Esophagus muscularis mucosa (tissue), 4 donors: ENCODE results near the gene LTBP1. TPM values are rescaled to one million over a fixed set of nuclear protein-coding genes. Genes with fewer than 3 reads are reported as not detected.
A peak's percentile ranks its signal among the peaks of the same experiment; 100 is the strongest.

Experiments
- DNase-seq: peaks from one replicate; pipeline ENCODE4 v3.0.0-alpha.2; 2017; ENCODE audit errors: extremely low spot score
- H3K27ac ChIP-seq, 4 donors: fragments of 200-600 bp; sonication (generic); replicated peaks in 1 of 4; 1 replicate in 3 of 4; 2 replicates in 1 of 4; pipeline ENCODE4 v1.5.1; 2016 to 2019; ENCODE audit warnings: mild to moderate bottlenecking in 1 of 4
- H3K27me3 ChIP-seq, 4 donors: fragments of 200-600 bp; sonication (generic); one replicate each; pipeline versions ENCODE4 v1.5.1 to v1.6.0; 2016 to 2019
- H3K36me3 ChIP-seq, 4 donors: fragments of 200-600 bp; sonication (generic); one replicate each; pipeline ENCODE4 v1.5.1; 2016 to 2019
- H3K4me1 ChIP-seq, 4 donors: fragments of 200-600 bp; sonication (generic); one replicate each; pipeline ENCODE4 v1.5.1; 2016 to 2019
- H3K4me3 ChIP-seq, 4 donors: fragments of 200-600 bp; sonication (generic); 1 replicate in 2 of 4; 2 replicates in 2 of 4; pipeline ENCODE4 v1.5.1; 2016 to 2019; ENCODE audit warnings: mild to moderate bottlenecking in 4 of 4, moderate library complexity in 1 of 4
- H3K9me3 ChIP-seq, 4 donors: fragments of 200-600 bp; sonication (generic); 1 replicate in 3 of 4; 2 replicates in 1 of 4; pipeline ENCODE4 v1.5.1; 2016 to 2019
- EP300 ChIP-seq: sonication (generic); formaldehyde crosslinking; IDR thresholded peaks from one replicate; pipeline ENCODE4 v1.6.1; 2017; ENCODE audit warnings: antibody characterized with exemption
- POLR2A ChIP-seq: fragments of 450-650 bp; IDR thresholded peaks from one replicate; pipeline ENCODE4 v1.6.1; 2017; ENCODE audit warnings: antibody characterized with exemption, moderate library complexity, mild to moderate bottlenecking, low read depth
- POLR2AphosphoS5 ChIP-seq, 2 donors: sonication (generic); formaldehyde crosslinking; IDR thresholded peaks; one replicate each; pipeline ENCODE4 v1.6.1; 2017; ENCODE audit warnings: antibody characterized with exemption in 2 of 2
- WGBS: methylation state at CpG from one replicate; pipeline ENCODE4 v1.1.5; 2018; 5-methylcytosine and 5-hydroxymethylcytosine counted together
- intact Hi-C: fragments of 100-400 bp; cut with DNase I; formaldehyde crosslinking; loops from one replicate; pipeline ENCODE4 v1.15.1; 2023
- total RNA-seq, 4 donors: library from RNA; depleted of rRNA; stranded (reverse); fragments of >200 nt; gene quantifications; one replicate each; pipeline versions ENCODE4 v1.1.0 to v1.2.1, GENCODE V29; 2016
- TF ChIP-seq, protein P1 (sequence below), 3 experiments: fragments of 200-600 bp in 2 of 3; fragments of 450-650 bp in 1 of 3; sonication (generic) in 2 of 3; IDR thresholded peaks; one replicate each; pipeline ENCODE4 v1.5.1; 2017 to 2019; ENCODE audit warnings: antibody characterized with exemption in 3 of 3, mild to moderate bottlenecking in 2 of 3, moderate library complexity in 1 of 3

The LTBP1 gene
- total RNA-seq, 4 donors from 2014 or later: 254 to 465 (median 368) TPM

DNA sequence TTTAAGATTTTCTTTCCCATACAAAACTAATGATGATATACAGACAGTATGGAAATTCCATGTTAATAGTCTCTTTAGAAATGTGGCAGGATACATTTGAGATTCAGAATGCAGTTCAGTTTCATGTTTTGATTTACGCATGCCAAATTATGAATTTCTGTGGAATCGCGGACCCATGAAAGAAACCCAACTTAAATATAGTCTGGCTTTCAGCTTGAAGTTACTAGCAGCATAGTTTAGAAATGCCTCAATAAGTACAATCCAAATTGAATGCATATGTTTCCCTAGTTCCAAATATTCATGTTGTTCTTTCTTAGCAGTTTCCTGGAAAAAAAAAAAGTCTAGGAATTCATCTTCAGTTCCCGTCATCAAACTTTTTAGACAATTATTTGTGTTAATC lies 365.6 kb downstream of the LTBP1 start:
- intact Hi-C loops: no loop called here
- peaks cover 0 to 52% (median 47%) of the 10 kb centered on the region in 4 donors for H3K4me1 ChIP-seq
- no peaks in the 10 kb centered on the region for H3K27me3 ChIP-seq
- no peak for DNase-seq
- peak overlapping the region; percentile 21 to 61 (median 61) for H3K27ac ChIP-seq
- WGBS: 72% methylated on average over 4 of the region's 4 CpGs
- peaks cover 8 to 33% (median 19%) of the 10 kb centered on the region in 4 donors for H3K36me3 ChIP-seq
- H3K9me3 ChIP-seq: no peaks in the 10 kb centered on the region
- TF ChIP-seq POLR2A: no peak
- TF ChIP-seq POLR2AphosphoS5 (IDR thresholded peaks at IDR 0.05): no peak
- no peak for TF ChIP-seq EP300
- TF ChIP-seq, protein P1, sequence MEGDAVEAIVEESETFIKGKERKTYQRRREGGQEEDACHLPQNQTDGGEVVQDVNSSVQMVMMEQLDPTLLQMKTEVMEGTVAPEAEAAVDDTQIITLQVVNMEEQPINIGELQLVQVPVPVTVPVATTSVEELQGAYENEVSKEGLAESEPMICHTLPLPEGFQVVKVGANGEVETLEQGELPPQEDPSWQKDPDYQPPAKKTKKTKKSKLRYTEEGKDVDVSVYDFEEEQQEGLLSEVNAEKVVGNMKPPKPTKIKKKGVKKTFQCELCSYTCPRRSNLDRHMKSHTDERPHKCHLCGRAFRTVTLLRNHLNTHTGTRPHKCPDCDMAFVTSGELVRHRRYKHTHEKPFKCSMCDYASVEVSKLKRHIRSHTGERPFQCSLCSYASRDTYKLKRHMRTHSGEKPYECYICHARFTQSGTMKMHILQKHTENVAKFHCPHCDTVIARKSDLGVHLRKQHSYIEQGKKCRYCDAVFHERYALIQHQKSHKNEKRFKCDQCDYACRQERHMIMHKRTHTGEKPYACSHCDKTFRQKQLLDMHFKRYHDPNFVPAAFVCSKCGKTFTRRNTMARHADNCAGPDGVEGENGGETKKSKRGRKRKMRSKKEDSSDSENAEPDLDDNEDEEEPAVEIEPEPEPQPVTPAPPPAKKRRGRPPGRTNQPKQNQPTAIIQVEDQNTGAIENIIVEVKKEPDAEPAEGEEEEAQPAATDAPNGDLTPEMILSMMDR (IDR thresholded peaks at IDR 0.05): no peak
- no peak overlapping the region for H3K4me3 ChIP-seq

DNA sequence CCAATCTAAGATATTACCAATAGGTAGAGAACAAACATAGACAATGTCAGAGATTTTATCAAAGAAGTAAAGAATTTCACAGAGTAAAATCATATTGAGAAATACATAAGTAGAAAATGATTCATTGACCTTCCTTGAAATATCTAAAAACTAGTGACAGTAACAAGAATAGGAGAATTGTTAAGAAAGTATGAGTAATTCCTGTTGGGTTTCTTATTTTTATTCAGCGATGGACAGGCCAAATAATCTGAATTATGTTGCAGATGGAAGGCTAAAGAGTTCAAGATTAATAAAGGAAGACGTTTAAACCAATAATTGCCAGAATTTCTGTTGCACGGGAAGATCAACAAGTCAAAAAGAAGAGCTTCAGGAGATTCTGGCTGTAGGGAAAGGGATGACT lies 366.3 kb downstream of the LTBP1 start:
- peaks cover 8 to 37% (median 19%) of the 10 kb centered on the region in 4 donors for H3K36me3 ChIP-seq
- 88% methylated on average over 3 of the region's 3 CpGs for WGBS
- DNase-seq: no peak
- no peak overlapping the region for H3K4me3 ChIP-seq
- H3K9me3 ChIP-seq: no peaks in the 10 kb centered on the region
- H3K4me1 ChIP-seq: peaks cover 0 to 59% (median 54%) of the 10 kb centered on the region in 4 donors
- no peaks in the 10 kb centered on the region for H3K27me3 ChIP-seq
- TF ChIP-seq, protein P1 (IDR thresholded peaks at IDR 0.05): no peak
- TF ChIP-seq POLR2AphosphoS5 (IDR thresholded peaks at IDR 0.05) (no peak), POLR2A (no peak), EP300 (no peak)
- intact Hi-C loops: no loop called here
- peak overlapping the region; percentile 21 to 61 (median 48) for H3K27ac ChIP-seq

DNA sequence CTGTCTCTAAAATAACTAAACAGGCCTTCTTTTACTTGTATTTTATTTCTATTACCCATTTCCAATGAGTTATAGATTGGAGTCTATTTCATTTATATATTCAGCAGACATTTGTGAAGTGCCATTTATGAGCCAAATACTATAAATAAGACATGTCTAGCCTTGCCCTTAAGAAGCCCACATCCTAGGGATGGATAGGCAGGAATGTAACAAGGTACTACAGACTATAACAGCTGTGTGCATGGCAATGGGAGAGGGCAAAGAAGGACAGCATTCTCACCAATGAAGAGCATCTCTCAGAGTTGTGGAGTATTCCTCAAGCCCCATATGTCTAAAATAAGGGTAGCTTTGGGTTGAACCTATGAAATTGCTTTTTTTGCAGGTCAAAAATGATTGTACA lies 367.8 kb downstream of the LTBP1 start:
- no peak overlapping the region for H3K4me3 ChIP-seq
- intact Hi-C loops: no loop called here
- DNase-seq: no peak
- peaks cover 0 to 63% (median 56%) of the 10 kb centered on the region in 4 donors for H3K4me1 ChIP-seq
- H3K27me3 ChIP-seq: no peaks in the 10 kb centered on the region
- TF ChIP-seq EP300 (no peak), POLR2AphosphoS5 (IDR thresholded peaks at IDR 0.05) (no peak), POLR2A (no peak)
- no peaks in the 10 kb centered on the region for H3K9me3 ChIP-seq
- peaks cover 8 to 39% (median 18%) of the 10 kb centered on the region in 4 donors for H3K36me3 ChIP-seq
- peak overlapping the region; percentile 7 to 61 (median 42) for H3K27ac ChIP-seq

DNA sequence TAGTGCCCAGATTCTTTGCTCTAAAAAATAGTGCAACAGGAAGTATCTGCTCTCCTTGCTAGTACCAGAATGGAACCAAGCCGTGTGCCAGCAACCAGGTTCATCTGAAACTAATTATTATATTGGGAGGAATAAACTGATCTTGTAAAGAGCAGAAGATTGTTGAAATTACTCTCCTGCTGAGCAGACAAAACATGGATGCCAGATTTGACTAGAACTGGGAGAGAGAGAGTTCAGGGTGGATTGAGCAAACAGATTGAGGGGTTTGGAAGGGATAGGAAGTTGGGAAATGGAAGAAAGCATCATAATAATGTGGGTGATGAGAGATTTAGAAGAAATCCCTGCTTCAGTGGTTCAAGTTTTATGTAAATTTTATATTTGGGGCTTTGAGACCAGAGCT lies 369.6 kb downstream of the LTBP1 start:
- DNase-seq: no peak
- no peak overlapping the region for H3K4me3 ChIP-seq
- peaks cover 0 to 29% (median 13%) of the 10 kb centered on the region in 4 donors for H3K36me3 ChIP-seq
- intact Hi-C loops: no loop called here
- WGBS: 78% methylated on average over 1 of the region's 1 CpG
- peaks cover 5 to 75% (median 67%) of the 10 kb centered on the region in 4 donors for H3K4me1 ChIP-seq
- H3K9me3 ChIP-seq: no peaks in the 10 kb centered on the region
- TF ChIP-seq POLR2AphosphoS5 (IDR thresholded peaks at IDR 0.05) (no peak), POLR2A (no peak), EP300 (no peak)
- TF ChIP-seq, protein P1 (IDR thresholded peaks at IDR 0.05): no peak
- H3K27me3 ChIP-seq: no peaks in the 10 kb centered on the region
- H3K27ac ChIP-seq: peak overlapping the region in 2 of 4 donors; percentile 5 to 12

DNA sequence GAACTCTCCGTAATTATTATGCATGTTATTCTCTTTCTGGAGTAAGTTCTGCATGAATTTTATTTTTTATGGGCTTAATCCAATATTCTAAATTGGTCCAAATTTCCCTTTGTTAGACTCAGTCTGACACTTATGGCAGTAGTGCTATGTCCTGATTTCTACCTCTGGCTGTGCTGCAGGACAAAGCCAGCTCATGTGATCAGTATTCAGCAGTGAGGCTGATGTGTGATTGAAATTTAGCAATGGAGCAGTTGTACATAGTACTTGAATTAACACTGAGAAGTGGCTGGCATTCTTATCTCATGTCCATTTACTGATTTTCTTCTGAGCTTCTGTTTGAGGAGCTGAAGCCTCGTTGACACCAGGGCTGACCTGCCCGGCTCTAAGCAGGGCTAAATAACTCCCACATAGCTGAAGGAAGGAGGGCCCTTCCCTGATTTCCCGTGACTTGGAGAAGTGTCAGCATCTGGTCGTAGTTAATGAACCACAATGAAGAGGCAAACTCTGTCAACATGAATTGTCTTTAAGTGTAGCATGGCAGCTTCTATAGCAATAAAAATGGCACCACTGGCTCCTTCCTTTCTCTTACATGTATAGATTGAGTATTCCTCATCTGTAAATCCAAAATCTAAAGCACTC lies 370.7 kb downstream of the LTBP1 start:
- Histone ChIP-seq H3K4me1 (peaks cover 17 to 75% (median 67%) of the 10 kb centered on the region in 4 donors), H3K27ac (peak overlapping the region in 3 of 4 donors; percentile 8 to 47 (median 18))
- TF ChIP-seq EP300 (no peak), POLR2AphosphoS5 (IDR thresholded peaks at IDR 0.05) (no peak), POLR2A (no peak)

More for the DNA sequence above, 370.7 kb downstream of the LTBP1 start:
- Histone ChIP-seq H3K4me3 (no peak overlapping the region), H3K9me3 (no peaks in the 10 kb centered on the region), H3K27me3 (no peaks in the 10 kb centered on the region), H3K36me3 (peaks cover 0 to 29% (median 13%) of the 10 kb centered on the region in 4 donors)
- no peak for DNase-seq
- 81% methylated on average over 5 of the region's 5 CpGs for WGBS
- intact Hi-C loops: no loop called here
